ENCODE results near the gene ZNF565. TPM values are rescaled to one million over a fixed set of nuclear protein-coding genes. Genes with fewer than 3 reads are reported as not detected.

The ZNF565 gene
- polyA plus RNA-seq, 1 experiment, result 2.2 TPM

Small RNA genes lying within 50 kb of the gene (small RNA-seq; reads per million reads assigned to genes)
- gene RF00019 (ENCODE audit: insufficient read length, low read depth, low replicate concordance), result not detected

Other genes starting within 250 kb of the ZNF565 start
- 12.0 and 14.5 TPM in 2 replicates for gene SDHAF1, start 219.5 kb downstream of the ZNF565 start, polyA plus RNA-seq (2011; rRNA removed)
- gene SYNE4, start 205.9 kb downstream of the ZNF565 start, polyA plus RNA-seq (2011; rRNA removed), result 0.16 and 0.20 TPM in 2 replicates
- 17.5 and 19.5 TPM in 2 replicates for gene ALKBH6, start 200.5 kb downstream of the ZNF565 start, polyA plus RNA-seq (2011; rRNA removed)
- gene CLIP3, start 181.8 kb downstream of the ZNF565 start, polyA plus RNA-seq (2011; rRNA removed), result 14.7 and 23.9 TPM in 2 replicates
- 8.2 and 11.0 TPM in 2 replicates for gene THAP8, start 160.4 kb downstream of the ZNF565 start, polyA plus RNA-seq (2011; rRNA removed)
- 2.1 and 5.3 TPM in 2 replicates for gene WDR62, start 159.8 kb downstream of the ZNF565 start, polyA plus RNA-seq (2011; rRNA removed)
- gene OVOL3, start 103.5 kb downstream of the ZNF565 start, polyA plus RNA-seq (2011; rRNA removed), result not detected in 2 replicates
- gene POLR2I, start 99.8 kb downstream of the ZNF565 start, polyA plus RNA-seq (2011; rRNA removed), result 67.1 and 94.0 TPM in 2 replicates
- gene TBCB, start 99.2 kb downstream of the ZNF565 start, polyA plus RNA-seq (2011; rRNA removed), result 226 and 251 TPM in 2 replicates
- 929 and 1,299 TPM in 2 replicates for gene CAPNS1, start 74.6 kb downstream of the ZNF565 start, polyA plus RNA-seq (2011; rRNA removed)
- gene COX7A1, start 62.2 kb downstream of the ZNF565 start, polyA plus RNA-seq (2011; rRNA removed), result 193 and 569 TPM in 2 replicates
- 24.3 and 54.1 TPM in 2 replicates for gene ZNF146, start 441 bp upstream of the ZNF565 start, polyA plus RNA-seq (2011; rRNA removed)
- gene ZFP14, start 164.5 kb upstream of the ZNF565 start, polyA plus RNA-seq (2011; rRNA removed), result 0.87 and 1.5 TPM in 2 replicates
- gene ZFP82, start 204.0 kb upstream of the ZNF565 start, polyA plus RNA-seq (2011; rRNA removed), result 1.8 and 3.8 TPM in 2 replicates